Ectodermal cell (in vitro differentiated cells): ENCODE results near the gene PILRA.

Experiments
- H3K27ac ChIP-seq: 2 replicates; pipeline ENCODE4 v1.7.0; 2013; ENCODE audit warnings: mild to moderate bottlenecking, low read depth, low read length; ENCODE audit not compliant: insufficient read depth, poor library complexity, severe bottlenecking
- H3K27me3 ChIP-seq: 2 replicates; pipeline ENCODE4 v1.7.0; 2013; ENCODE audit warnings: mild to moderate bottlenecking, low read length; ENCODE audit not compliant: insufficient read depth, control insufficient read depth, poor library complexity, severe bottlenecking
- H3K36me3 ChIP-seq: one replicate; pipeline ENCODE4 v1.7.0; 2013; ENCODE audit warnings: low read length; ENCODE audit not compliant: control insufficient read depth, insufficient read depth
- H3K4me1 ChIP-seq: one replicate; pipeline ENCODE4 v1.7.0; 2013; ENCODE audit warnings: low read length; ENCODE audit not compliant: control insufficient read depth, insufficient read depth
- H3K4me3 ChIP-seq: 2 replicates; pipeline ENCODE4 v1.7.0; 2013; ENCODE audit warnings: low read depth, low read length, control low read depth; ENCODE audit not compliant: insufficient read depth
- H3K9me3 ChIP-seq: 2 replicates; pipeline ENCODE4 v1.7.0; 2013; ENCODE audit warnings: mild to moderate bottlenecking, low read length, moderate library complexity; ENCODE audit not compliant: control insufficient read depth
- WGBS, 2 experiments: methylation state at CpG; one replicate each; pipeline ENCODE4 v1.1.7; 2013; ENCODE audit warnings: missing lambda C conversion rate in 2 of 2; 5-methylcytosine and 5-hydroxymethylcytosine counted together

Gene PILRA

DNA sequence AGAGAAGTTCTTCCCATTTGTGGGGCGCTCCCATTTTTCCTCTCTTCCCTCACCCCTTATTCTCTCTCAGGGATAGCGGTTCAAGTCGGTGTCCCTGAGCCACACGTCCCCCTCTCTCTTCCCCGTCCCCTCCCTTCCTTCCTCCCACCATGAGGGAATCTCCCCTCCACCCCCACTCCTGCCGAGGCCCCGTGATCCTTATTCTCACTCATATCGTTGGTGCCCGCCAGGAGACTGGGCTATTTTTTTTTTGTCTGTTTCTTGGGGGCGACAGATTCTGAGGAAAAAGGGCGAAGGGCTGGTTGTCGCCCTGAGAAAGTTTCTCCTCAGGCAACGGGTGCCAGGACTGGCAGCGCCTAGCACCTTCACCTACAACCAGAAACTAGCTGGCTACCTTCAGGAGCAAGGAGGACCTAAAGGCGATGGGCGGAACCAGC is 54.5 kb downstream of the PILRA start:
- Histone ChIP-seq H3K27me3 (peaks cover 10% of the 10 kb centered on the region), H3K4me1 (peaks cover 21% of the 10 kb centered on the region), H3K36me3 (peaks cover 7% of the 10 kb centered on the region), H3K4me3 (peak overlapping the region; percentile 57), H3K9me3 (peaks cover 5% of the 10 kb centered on the region), H3K27ac (no peak overlapping the region)
- WGBS, 2 experiments, result 70 to 72% methylated on average over 16 of the region's 16 CpGs

- peaks cover 21% of the 10 kb centered on the region for H3K4me1 ChIP-seq
- H3K4me3 ChIP-seq, result peak within 1 kb of the TSS; percentile 91
- WGBS, 2 experiments, result 1% methylated on average over 66 of the region's 66 CpGs
- H3K9me3 ChIP-seq, result peaks cover 5% of the 10 kb centered on the region
- H3K27me3 ChIP-seq, result peaks cover 10% of the 10 kb centered on the region
- H3K27ac ChIP-seq, result peak within 1 kb of the TSS; percentile 98
- peaks cover 13% of the 10 kb centered on the region for H3K36me3 ChIP-seq
Observed at GRCh38 chr7:100428199-100428966, 55.1 kb downstream of the PILRA start, which contains the start of gene ZCWPW1. TSS of gene ZCWPW1 (minus strand) at chr7:100428703. CDS start at chr7:100420649, 8,054 bp downstream.

GRCh38 chr7:100428967-100429636 is 55.8 kb downstream of the PILRA start:
- Histone ChIP-seq H3K27me3 (peaks cover 10% of the 10 kb centered on the region), H3K4me3 (peak overlapping the region; percentile 91), H3K4me1 (peaks cover 21% of the 10 kb centered on the region), H3K36me3 (peaks cover 20% of the 10 kb centered on the region), H3K27ac (peak overlapping the region; percentile 98), H3K9me3 (peaks cover 5% of the 10 kb centered on the region)
- 0% methylated on average over 40 of the region's 40 CpGs for WGBS, 2 experiments

GRCh38 chr7:100429637-100430492 is 56.6 kb downstream of the PILRA start, which contains the start of gene MEPCE:
TSS of gene MEPCE (plus strand) at chr7:100429831. CDS start at chr7:100430019, 188 bp downstream.
- peaks cover 21% of the 10 kb centered on the region for H3K4me1 ChIP-seq
- peaks cover 10% of the 10 kb centered on the region for H3K27me3 ChIP-seq
- peaks cover 21% of the 10 kb centered on the region for H3K36me3 ChIP-seq
- H3K4me3 ChIP-seq, result peak within 1 kb of the TSS; percentile 91
- WGBS, 2 experiments, result 1% methylated on average over 93 to 95 of the region's 95 CpGs
- peak within 1 kb of the TSS; percentile 98 for H3K27ac ChIP-seq
- peaks cover 5% of the 10 kb centered on the region for H3K9me3 ChIP-seq

DNA sequence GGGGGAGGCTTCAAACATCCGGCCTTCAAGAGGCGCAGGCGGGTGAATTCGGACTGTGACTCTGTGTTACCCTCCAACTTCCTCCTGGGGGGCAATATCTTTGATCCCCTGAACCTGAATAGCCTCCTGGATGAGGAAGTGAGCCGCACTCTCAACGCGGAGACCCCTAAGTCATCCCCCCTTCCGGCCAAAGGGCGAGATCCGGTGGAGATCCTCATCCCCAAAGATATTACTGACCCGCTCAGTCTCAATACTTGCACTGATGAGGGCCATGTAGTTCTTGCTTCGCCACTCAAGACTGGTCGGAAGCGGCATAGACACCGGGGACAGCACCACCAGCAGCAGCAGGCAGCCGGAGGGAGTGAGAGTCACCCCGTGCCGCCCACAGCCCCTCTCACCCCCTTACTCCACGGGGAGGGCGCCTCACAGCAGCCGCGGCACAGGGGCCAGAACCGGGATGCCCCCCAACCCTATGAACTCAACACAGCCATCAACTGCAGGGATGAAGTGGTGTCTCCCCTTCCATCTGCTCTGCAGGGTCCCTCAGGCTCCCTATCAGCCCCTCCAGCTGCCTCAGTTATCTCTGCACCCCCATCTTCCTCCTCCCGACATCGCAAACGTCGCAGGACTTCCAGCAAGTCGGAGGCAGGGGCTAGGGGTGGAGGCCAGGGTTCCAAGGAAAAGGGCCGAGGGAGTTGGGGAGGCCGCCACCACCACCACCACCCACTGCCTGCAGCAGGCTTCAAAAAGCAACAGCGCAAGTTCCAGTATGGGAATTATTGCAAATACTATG is 57.4 kb downstream of the PILRA start:
- peaks cover 6% of the 10 kb centered on the region for H3K27me3 ChIP-seq
- H3K36me3 ChIP-seq, result peaks cover 21% of the 10 kb centered on the region
- H3K9me3 ChIP-seq, result peaks cover 5% of the 10 kb centered on the region
- H3K27ac ChIP-seq, result peak overlapping the region; percentile 98
- 53 to 60% methylated on average over 31 of the region's 31 CpGs for WGBS, 2 experiments
- peak overlapping the region; percentile 91 for H3K4me3 ChIP-seq
- H3K4me1 ChIP-seq, result peaks cover 21% of the 10 kb centered on the region

GRCh38 chr7:100431286-100431735 is 58.0 kb downstream of the PILRA start:
- whole genome bisulfite sequencing, 2 experiments, result 94 to 95% methylated on average over 23 of the region's 23 CpGs
- Histone ChIP-seq H3K4me3 (peak overlapping the region; percentile 91), H3K27ac (no peak overlapping the region), H3K4me1 (peaks cover 21% of the 10 kb centered on the region), H3K9me3 (peaks cover 5% of the 10 kb centered on the region), H3K27me3 (peaks cover 6% of the 10 kb centered on the region), H3K36me3 (peaks cover 21% of the 10 kb centered on the region)

DNA sequence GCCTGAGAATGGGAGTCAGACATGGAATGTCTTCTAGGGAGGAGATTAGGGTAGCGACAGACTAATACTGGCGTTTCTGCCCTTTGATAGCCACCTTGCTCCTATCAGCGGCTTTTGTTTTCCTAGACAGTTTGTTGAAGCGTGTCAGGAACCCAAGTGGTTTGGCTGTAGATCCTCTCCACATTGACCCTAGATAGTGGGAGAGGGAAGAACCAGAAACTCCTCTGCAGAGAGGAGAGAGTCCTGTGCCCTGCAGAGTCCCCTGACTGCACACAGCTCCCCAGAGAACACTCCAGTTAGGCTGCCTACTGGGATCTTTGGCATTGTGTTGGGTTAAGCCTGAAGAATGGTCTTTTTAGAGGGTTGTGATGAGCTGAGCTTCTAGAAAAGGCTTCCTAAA is 58.8 kb downstream of the PILRA start:
- WGBS, 2 experiments, result 89 to 90% methylated on average over 4 of the region's 4 CpGs
- H3K4me1 ChIP-seq, result peaks cover 21% of the 10 kb centered on the region
- no peak overlapping the region for H3K27ac ChIP-seq
- peaks cover 21% of the 10 kb centered on the region for H3K36me3 ChIP-seq
- peak overlapping the region; percentile 18 for H3K4me3 ChIP-seq
- peaks cover 5% of the 10 kb centered on the region for H3K9me3 ChIP-seq
- H3K27me3 ChIP-seq, result peaks cover 6% of the 10 kb centered on the region

GRCh38 chr7:100432621-100433275 is 59.5 kb downstream of the PILRA start:
- H3K9me3 ChIP-seq, result peaks cover 2% of the 10 kb centered on the region
- peaks cover 21% of the 10 kb centered on the region for H3K4me1 ChIP-seq
- peak overlapping the region; percentile 36 for H3K27ac ChIP-seq
- WGBS, 2 experiments, result 96% methylated on average over 21 of the region's 21 CpGs
- peaks cover 21% of the 10 kb centered on the region for H3K36me3 ChIP-seq
- H3K4me3 ChIP-seq, result peak overlapping the region; percentile 18
- H3K27me3 ChIP-seq, result peaks cover 2% of the 10 kb centered on the region

DNA sequence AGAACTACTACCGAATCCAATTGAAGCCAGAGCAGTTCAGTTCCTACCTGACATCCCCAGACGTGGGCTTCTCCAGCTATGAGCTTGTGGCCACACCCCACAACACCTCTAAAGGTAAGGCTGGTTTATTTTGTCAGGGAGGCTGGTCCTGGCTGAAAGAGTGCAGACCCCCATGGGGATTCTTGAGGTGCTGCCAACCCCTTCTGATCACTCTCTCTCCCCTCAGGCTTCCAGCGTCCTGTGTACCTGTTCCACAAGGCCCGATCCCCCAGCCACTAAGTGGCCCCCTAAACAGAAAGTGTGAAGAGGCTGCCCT is 59.9 kb downstream of the PILRA start:
- Histone ChIP-seq H3K27me3 (no peaks in the 10 kb centered on the region), H3K4me3 (no peak overlapping the region)

More for the DNA sequence above, 59.9 kb downstream of the PILRA start:
- Histone ChIP-seq H3K36me3 (peaks cover 21% of the 10 kb centered on the region), H3K4me1 (peaks cover 21% of the 10 kb centered on the region), H3K9me3 (no peaks in the 10 kb centered on the region), H3K27ac (no peak overlapping the region)
- WGBS, 2 experiments, result 90 to 92% methylated on average over 4 of the region's 4 CpGs
